KMS-11 (cell line): ENCODE results near the gene DYNLL2.

Source experiments
- H2AFZ ChIP-seq: fragments of 200-600 bp; sonication (generic); 2 replicates; pipeline ENCODE4 v1.6.1; 2016; ENCODE audit warnings: antibody characterized with exemption, mixed run types, low read depth
- H3K27ac ChIP-seq: fragments of 200-600 bp; sonication (generic); 2 replicates; pipeline ENCODE4 v1.6.1; 2016; ENCODE audit warnings: mild to moderate bottlenecking, mixed run types
- H3K27me3 ChIP-seq: fragments of 200-600 bp; sonication (generic); 2 replicates; pipeline ENCODE4 v1.6.1; 2017; ENCODE audit warnings: mild to moderate bottlenecking, low read depth, mixed run types, moderate library complexity; ENCODE audit not compliant: insufficient read depth
- H3K36me3 ChIP-seq: fragments of 200-600 bp; sonication (generic); 2 replicates; pipeline ENCODE4 v1.6.1; 2017; ENCODE audit warnings: mild to moderate bottlenecking, mixed run types; ENCODE audit not compliant: insufficient read depth
- H3K4me1 ChIP-seq: fragments of 200-600 bp; sonication (generic); 2 replicates; pipeline ENCODE4 v1.6.1; 2016; ENCODE audit warnings: mild to moderate bottlenecking, low read depth, mixed run types; ENCODE audit not compliant: poor library complexity, severe bottlenecking
- H3K4me2 ChIP-seq: fragments of 200-600 bp; sonication (generic); 2 replicates; pipeline ENCODE4 v1.7.0; 2016; ENCODE audit warnings: mild to moderate bottlenecking, mixed run types
- H3K4me3 ChIP-seq: fragments of 200-600 bp; sonication (generic); IDR thresholded peaks from 2 replicates; pipeline ENCODE4 v1.6.1; 2017; ENCODE audit warnings: low read depth, low read length, mixed read lengths; ENCODE audit not compliant: insufficient read depth
- H3K79me2 ChIP-seq: fragments of 200-600 bp; sonication (generic); 2 replicates; pipeline ENCODE4 v1.6.1; 2016; ENCODE audit warnings: low read depth, mixed run types; ENCODE audit not compliant: insufficient read depth
- H3K9ac ChIP-seq: fragments of 200-600 bp; sonication (generic); 2 replicates; pipeline ENCODE4 v1.6.1; 2016; ENCODE audit warnings: mild to moderate bottlenecking, mixed run types
- H4K20me1 ChIP-seq: fragments of 200-600 bp; sonication (generic); 2 replicates; pipeline ENCODE4 v1.6.1; 2016; ENCODE audit warnings: mild to moderate bottlenecking, mixed run types; ENCODE audit not compliant: insufficient read depth
- CTCF ChIP-seq: fragments of 200-600 bp; sonication (generic); conservative IDR thresholded peaks from 2 replicates; pipeline ENCODE4 v1.6.1; 2017; ENCODE audit warnings: low read depth, mild to moderate bottlenecking, antibody characterized with exemption, low read length, moderate library complexity, mixed read lengths

Gene DYNLL2

GRCh38 chr17:58049533-58049932, 33.7 kb upstream of the DYNLL2 start:
- no peak overlapping the region for H3K4me3 ChIP-seq
- no peaks in the 10 kb centered on the region for H3K36me3 ChIP-seq
- H3K9ac ChIP-seq = no peak overlapping the region
- no peaks in the 10 kb centered on the region for H4K20me1 ChIP-seq
- H3K4me1 ChIP-seq = no peaks in the 10 kb centered on the region
- H2AFZ ChIP-seq = no peak overlapping the region
- TF ChIP-seq CTCF = no peak
- no peak overlapping the region for H3K4me2 ChIP-seq
- no peaks in the 10 kb centered on the region for H3K27me3 ChIP-seq
- no peaks in the 10 kb centered on the region for H3K79me2 ChIP-seq
- no peak overlapping the region for H3K27ac ChIP-seq

DNA sequence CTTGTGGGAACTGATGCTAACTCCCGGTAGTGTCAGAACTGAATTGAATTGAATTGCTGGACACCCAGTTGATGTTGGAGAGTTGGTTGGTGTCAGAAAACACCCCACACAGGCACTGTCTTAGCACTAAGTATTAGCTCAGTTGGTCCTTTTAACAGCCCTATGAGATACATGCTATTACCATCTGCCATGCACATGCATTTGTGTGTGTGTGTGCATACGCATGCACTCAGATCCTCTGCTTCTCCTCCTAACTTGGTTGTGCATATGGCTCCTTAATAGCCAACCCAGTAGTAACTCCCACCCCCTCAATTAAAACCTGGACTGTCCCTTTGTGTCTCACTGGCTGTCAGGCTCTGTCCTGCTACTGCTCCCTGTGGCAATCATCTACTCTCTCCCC, 32.3 kb upstream of the DYNLL2 start:
- Histone ChIP-seq H3K36me3 (no peaks in the 10 kb centered on the region), H3K79me2 (no peaks in the 10 kb centered on the region), H3K9ac (no peak overlapping the region), H2AFZ (no peak overlapping the region), H3K27ac (no peak overlapping the region), H3K4me3 (no peak overlapping the region), H4K20me1 (no peaks in the 10 kb centered on the region), H3K4me1 (no peaks in the 10 kb centered on the region), H3K27me3 (no peaks in the 10 kb centered on the region), H3K4me2 (no peak overlapping the region)
- no peak for TF ChIP-seq CTCF

DNA sequence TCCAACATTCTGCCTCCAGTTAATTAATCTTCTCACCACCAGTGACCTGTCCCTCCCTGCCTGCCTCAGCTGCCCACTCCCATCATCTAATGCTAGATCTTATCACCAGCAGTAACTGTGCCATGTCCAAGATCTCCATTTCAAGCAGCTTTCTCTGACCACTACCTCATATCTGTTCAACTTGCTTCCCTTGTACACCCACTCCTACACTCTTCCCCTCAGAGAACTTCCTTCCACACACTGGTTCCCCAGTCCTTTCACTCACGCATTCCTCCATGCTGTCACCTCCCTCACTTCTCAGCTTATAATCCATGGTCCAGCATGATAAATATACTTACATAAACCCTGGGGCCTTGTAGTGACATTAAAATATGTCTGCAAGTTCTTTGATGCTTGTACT, 31.8 kb upstream of the DYNLL2 start:
- H3K27me3 ChIP-seq = no peaks in the 10 kb centered on the region
- H3K9ac ChIP-seq = no peak overlapping the region
- no peaks in the 10 kb centered on the region for H3K79me2 ChIP-seq
- H4K20me1 ChIP-seq = no peaks in the 10 kb centered on the region
- H3K36me3 ChIP-seq = no peaks in the 10 kb centered on the region
- no peak overlapping the region for H3K4me2 ChIP-seq
- no peak overlapping the region for H3K27ac ChIP-seq
- no peaks in the 10 kb centered on the region for H3K4me1 ChIP-seq
- H3K4me3 ChIP-seq = no peak overlapping the region
- TF ChIP-seq CTCF = no peak
- no peak overlapping the region for H2AFZ ChIP-seq

DNA sequence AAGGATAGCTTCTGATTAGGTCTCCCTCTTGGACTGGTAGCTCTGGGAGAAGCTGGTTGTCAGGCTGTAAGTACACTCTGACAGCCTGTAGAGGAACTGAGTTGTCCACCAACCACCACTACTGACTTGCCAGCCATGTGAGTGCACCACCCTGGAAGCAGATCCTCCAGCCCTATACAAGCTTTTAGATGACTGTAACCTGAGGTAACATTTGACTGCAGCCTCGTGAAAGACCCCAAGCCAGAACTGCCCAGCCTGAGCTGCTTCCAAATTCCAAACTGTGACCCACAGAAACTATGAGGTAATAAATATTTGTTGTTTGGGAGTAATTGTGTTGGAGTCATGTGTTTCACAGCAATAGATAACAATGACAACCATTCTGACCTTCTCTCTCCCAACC, 30.8 kb upstream of the DYNLL2 start:
- no peak for TF ChIP-seq CTCF

More for the DNA sequence above, 30.8 kb upstream of the DYNLL2 start:
- H3K27me3 ChIP-seq = no peaks in the 10 kb centered on the region
- no peaks in the 10 kb centered on the region for H3K79me2 ChIP-seq
- no peak overlapping the region for H3K9ac ChIP-seq
- no peak overlapping the region for H3K4me3 ChIP-seq
- H2AFZ ChIP-seq = no peak overlapping the region
- H3K36me3 ChIP-seq = no peaks in the 10 kb centered on the region
- no peak overlapping the region for H3K4me2 ChIP-seq
- no peaks in the 10 kb centered on the region for H3K4me1 ChIP-seq
- no peaks in the 10 kb centered on the region for H4K20me1 ChIP-seq
- no peak overlapping the region for H3K27ac ChIP-seq
